Stomach (tissue), 9 donors: ENCODE results near the gene PRRX2. TPM values are rescaled to one million over a fixed set of nuclear protein-coding genes. Genes with fewer than 3 reads are reported as not detected.

ENCODE experiments used
- DNase-seq, 2 donors: peaks; one replicate each; pipeline versions ENCODE4 v3.0.0 to v3.0.0-alpha.2; 2013 to 2019
- H3K27ac ChIP-seq, 5 donors: fragments of 200-600 bp in 4 of 5; sonication (generic) in 4 of 5; one replicate each; pipeline ENCODE4 v1.5.1; 2013 to 2019; ENCODE audit warnings: mild to moderate bottlenecking in 1 of 5, moderate library complexity in 1 of 5
- H3K27me3 ChIP-seq, 3 donors: fragments of 200-600 bp; sonication (generic); one replicate each; pipeline ENCODE4 v1.5.1; 2017 to 2019; ENCODE audit warnings: mixed run types in 1 of 3
- H3K36me3 ChIP-seq, 4 donors: fragments of 200-600 bp; sonication (generic); 1 replicate in 3 of 4; 2 replicates in 1 of 4; pipeline ENCODE4 v1.5.1; 2016 to 2019
- H3K4me1 ChIP-seq, 4 donors: fragments of 200-600 bp; sonication (generic); one replicate each; pipeline ENCODE4 v1.5.1; 2016 to 2019
- H3K4me3 ChIP-seq, 4 donors: fragments of 200-600 bp; sonication (generic) in 3 of 4; one replicate each; pipeline ENCODE4 v1.5.1; 2016 to 2019; ENCODE audit warnings: mild to moderate bottlenecking in 1 of 4
- H3K9me3 ChIP-seq, 4 donors: fragments of 200-600 bp; sonication (generic); one replicate each; pipeline ENCODE4 v1.5.1; 2016 to 2019
- EP300 ChIP-seq: sonication (generic); formaldehyde crosslinking; IDR thresholded peaks from one replicate; pipeline ENCODE4 v1.6.1; 2017; ENCODE audit warnings: antibody characterized with exemption
- POLR2A ChIP-seq, 4 donors: fragments of 450-650 bp; IDR thresholded peaks; one replicate each; pipeline ENCODE4 v1.6.1; 2016; ENCODE audit warnings: antibody characterized with exemption in 4 of 4, control low read depth in 2 of 4, mild to moderate bottlenecking in 1 of 4, moderate library complexity in 1 of 4
- POLR2AphosphoS5 ChIP-seq, 3 donors: sonication (generic); formaldehyde crosslinking; IDR thresholded peaks; one replicate each; pipeline ENCODE4 v1.6.1; 2016; ENCODE audit warnings: antibody characterized with exemption in 3 of 3
- WGBS, 5 donors: extraction: QIAGEN DNeasy Blood & Tissue Kit in 3 of 5; methylation state at CpG; one replicate each; pipeline versions ENCODE4 v1.1.5 to v1.1.7; 2013 to 2018; 5-methylcytosine and 5-hydroxymethylcytosine counted together
- intact Hi-C: fragments of 100-400 bp; cut with DNase I; formaldehyde crosslinking; loops from one replicate; pipeline ENCODE4 v1.15.1; 2023; ENCODE audit warnings: low total_unique reads
- polyA plus RNA-seq, 3 donors: library from polyadenylated mRNA; stranded (reverse); fragments of 200-250 nt; gene quantifications; one replicate each; pipeline ENCODE4 v1.2.3, GENCODE V29; 2013
- total RNA-seq, 5 donors: library from RNA; depleted of rRNA; stranded (reverse); fragments of >200 nt; gene quantifications; one replicate each; pipeline versions ENCODE4 v1.1.0 to v1.2.3, GENCODE V29; 2014 to 2016
- TF ChIP-seq, protein P1 (sequence below), 7 experiments: fragments of 450-650 bp in 4 of 7; fragments of 200-600 bp in 3 of 7; sonication (generic) in 3 of 7; IDR thresholded peaks; one replicate each; pipeline ENCODE4 v1.5.1; 2016 to 2019; ENCODE audit warnings: antibody characterized with exemption in 7 of 7, control low read depth in 2 of 7, mild to moderate bottlenecking in 1 of 7
- donor health status: healthy with polysubstance abuse.
- donor health status: Bipolar disorder and iron deficiency.
- donor health status: healthy.

Gene PRRX2
- total and polyA plus RNA-seq, 8 donors, result 0.87 to 8.4 (median 3.0) TPM; not detected in 2

DNA sequence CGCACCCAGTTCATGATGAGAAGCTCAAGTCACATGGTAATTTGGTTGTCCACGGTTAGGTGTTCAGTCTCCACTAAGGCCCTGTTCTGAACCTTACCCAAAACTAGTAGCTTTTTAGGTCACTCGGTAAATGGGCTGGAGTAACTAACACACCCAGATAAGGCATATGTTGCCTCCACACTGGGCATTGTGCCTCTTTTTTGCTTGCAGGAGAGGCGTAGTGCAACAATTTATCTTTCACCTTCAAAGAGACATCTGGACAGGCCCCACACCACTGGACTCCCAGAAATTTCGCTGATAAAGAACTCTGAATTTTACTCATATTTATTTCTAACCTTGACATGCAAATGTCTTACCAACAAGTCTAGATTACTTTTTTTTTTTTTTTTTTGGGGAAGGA is 104.2 kb downstream of the PRRX2 start:
- intact Hi-C loops, result no loop called here
- Histone ChIP-seq H3K27ac (no peak overlapping the region), H3K4me3 (no peak overlapping the region), H3K9me3 (no peaks in the 10 kb centered on the region), H3K4me1 (peaks cover 0 to 16% (median 3%) of the 10 kb centered on the region in 4 donors), H3K27me3 (no peaks in the 10 kb centered on the region), H3K36me3 (no peaks in the 10 kb centered on the region)
- TF ChIP-seq POLR2A (IDR thresholded peaks at IDR 0.05) (no peak), POLR2AphosphoS5 (IDR thresholded peaks at IDR 0.05) (no peak), EP300 (no peak)
- TF ChIP-seq, protein P1, sequence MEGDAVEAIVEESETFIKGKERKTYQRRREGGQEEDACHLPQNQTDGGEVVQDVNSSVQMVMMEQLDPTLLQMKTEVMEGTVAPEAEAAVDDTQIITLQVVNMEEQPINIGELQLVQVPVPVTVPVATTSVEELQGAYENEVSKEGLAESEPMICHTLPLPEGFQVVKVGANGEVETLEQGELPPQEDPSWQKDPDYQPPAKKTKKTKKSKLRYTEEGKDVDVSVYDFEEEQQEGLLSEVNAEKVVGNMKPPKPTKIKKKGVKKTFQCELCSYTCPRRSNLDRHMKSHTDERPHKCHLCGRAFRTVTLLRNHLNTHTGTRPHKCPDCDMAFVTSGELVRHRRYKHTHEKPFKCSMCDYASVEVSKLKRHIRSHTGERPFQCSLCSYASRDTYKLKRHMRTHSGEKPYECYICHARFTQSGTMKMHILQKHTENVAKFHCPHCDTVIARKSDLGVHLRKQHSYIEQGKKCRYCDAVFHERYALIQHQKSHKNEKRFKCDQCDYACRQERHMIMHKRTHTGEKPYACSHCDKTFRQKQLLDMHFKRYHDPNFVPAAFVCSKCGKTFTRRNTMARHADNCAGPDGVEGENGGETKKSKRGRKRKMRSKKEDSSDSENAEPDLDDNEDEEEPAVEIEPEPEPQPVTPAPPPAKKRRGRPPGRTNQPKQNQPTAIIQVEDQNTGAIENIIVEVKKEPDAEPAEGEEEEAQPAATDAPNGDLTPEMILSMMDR (IDR thresholded peaks at IDR 0.05), result no peak
- DNase-seq, result no peak
- WGBS, 5 donors, result 43 to 70% (median 54%) methylated on average over 5 of the region's 5 CpGs

DNA sequence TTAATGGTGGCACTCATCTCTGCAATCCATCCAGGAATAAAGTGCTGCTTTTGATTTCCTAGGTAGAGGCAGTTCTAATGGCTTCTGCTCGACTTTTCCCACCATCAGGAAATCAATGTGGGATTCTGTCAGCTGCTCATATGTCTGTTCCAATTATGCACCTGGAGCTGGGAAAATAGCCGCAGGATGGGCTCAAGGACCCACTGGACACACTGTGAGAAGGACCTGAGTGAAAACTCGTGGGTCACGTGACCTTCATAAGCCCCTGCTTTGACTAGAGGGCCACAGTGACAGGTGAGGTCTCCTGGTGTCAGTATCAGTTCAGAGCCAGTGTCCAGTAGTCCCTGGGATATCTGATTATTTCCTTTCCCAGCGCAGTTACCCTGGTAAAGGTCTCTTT is 105.3 kb downstream of the PRRX2 start:
- H3K27me3 ChIP-seq, result no peaks in the 10 kb centered on the region
- H3K36me3 ChIP-seq, result no peaks in the 10 kb centered on the region
- peaks cover 0 to 26% (median 3%) of the 10 kb centered on the region in 4 donors for H3K4me1 ChIP-seq
- H3K27ac ChIP-seq, result no peak overlapping the region
- H3K4me3 ChIP-seq, result no peak overlapping the region
- H3K9me3 ChIP-seq, result no peaks in the 10 kb centered on the region
- intact Hi-C loops, result no loop called here
- no peak for DNase-seq
- TF ChIP-seq POLR2A (IDR thresholded peaks at IDR 0.05) (no peak), POLR2AphosphoS5 (IDR thresholded peaks at IDR 0.05) (no peak), EP300 (no peak)
- TF ChIP-seq, protein P1 (IDR thresholded peaks at IDR 0.05), result no peak
- WGBS, 5 donors, result 79 to 95% (median 81%) methylated on average over 5 of the region's 5 CpGs

Other genes with a start within 250 kb of the PRRX2 start
- not detected for gene C9orf50, start 44.5 kb upstream of the PRRX2 start, total RNA-seq
- under 1 TPM in 1 of 3 donors, not detected in 2; 0.13 TPM for gene C9orf50, start 44.5 kb upstream of the PRRX2 start, polyA plus RNA-seq
- 10 to 100 TPM in 4 of 5 donors, 1 to 10 TPM in 1; 1.7 to 29.8 (median 16.1) TPM for gene NTMT1, start 39.5 kb upstream of the PRRX2 start, total RNA-seq
- gene NTMT1, start 39.5 kb upstream of the PRRX2 start, polyA plus RNA-seq, result 10 to 100 TPM; 40.2 to 68.4 (median 45.8) TPM
- 10 to 100 TPM in 4 of 5 donors, 1 to 10 TPM in 1; 7.5 to 35.6 (median 18.1) TPM for gene ASB6, start 23.5 kb upstream of the PRRX2 start, total RNA-seq
- gene ASB6, start 23.5 kb upstream of the PRRX2 start, polyA plus RNA-seq, result 10 to 100 TPM in 2 of 3 donors, 1 to 10 TPM in 1; 9.6 to 12.6 (median 10.3) TPM
- gene PTGES, start 87.4 kb downstream of the PRRX2 start, total RNA-seq, result 1 to 10 TPM in 3 of 5 donors, under 1 TPM in 1, not detected in 1; 0.58 to 3.6 (median 2.6) TPM
- gene PTGES, start 87.4 kb downstream of the PRRX2 start, polyA plus RNA-seq, result 10 to 100 TPM in 1 of 3 donors, 1 to 10 TPM in 2; 3.7 to 15.3 (median 9.9) TPM
- gene TOR1B, start 137.5 kb downstream of the PRRX2 start, total RNA-seq, result 100 to 1,000 TPM in 1 of 5 donors, 10 to 100 TPM in 3, 1 to 10 TPM in 1; 6.7 to 151 (median 30.7) TPM
- 10 to 100 TPM in 2 of 3 donors, 1 to 10 TPM in 1; 4.7 to 13.0 (median 11.1) TPM for gene TOR1B, start 137.5 kb downstream of the PRRX2 start, polyA plus RNA-seq
- 10 to 100 TPM in 4 of 5 donors, 1 to 10 TPM in 1; 6.4 to 77.6 (median 28.1) TPM for gene TOR1A, start 158.5 kb downstream of the PRRX2 start, total RNA-seq
- 10 to 100 TPM; 13.9 to 18.3 (median 16.6) TPM for gene TOR1A, start 158.5 kb downstream of the PRRX2 start, polyA plus RNA-seq
- 10 to 100 TPM; 18.7 to 62.0 (median 31.7) TPM for gene C9orf78, start 169.6 kb downstream of the PRRX2 start, total RNA-seq
- 10 to 100 TPM; 54.5 to 67.5 (median 55.3) TPM for gene C9orf78, start 169.6 kb downstream of the PRRX2 start, polyA plus RNA-seq
- gene USP20, start 169.8 kb downstream of the PRRX2 start, total RNA-seq, result 10 to 100 TPM in 3 of 5 donors, 1 to 10 TPM in 2; 7.3 to 52.1 (median 16.9) TPM
- gene USP20, start 169.8 kb downstream of the PRRX2 start, polyA plus RNA-seq, result 10 to 100 TPM; 15.9 to 32.4 (median 17.3) TPM